BE2C (cell line): ENCODE data around the gene ASAP3.
A peak's percentile ranks its signal among the peaks of the same experiment; 100 is the strongest.

Experiments
- DNase-seq: peaks from one replicate; pipeline ENCODE4 v3.0.0-alpha.2; 2020
- H3K27me3 ChIP-seq: fragments of 250-450 bp; sonication (Bioruptor Pico); 2 replicates; pipeline ENCODE4 v1.5.1; 2020; ENCODE audit warnings: mild to moderate bottlenecking
- H3K36me3 ChIP-seq: fragments of 250-450 bp; sonication (Bioruptor Pico); 2 replicates; pipeline ENCODE4 v1.5.1; 2020; ENCODE audit warnings: mild to moderate bottlenecking
- H3K4me1 ChIP-seq: fragments of 250-450 bp; sonication (Bioruptor Pico); 2 replicates; pipeline ENCODE4 v1.5.1; 2020
- H3K4me3 ChIP-seq: 2 replicates; pipeline ENCODE4 v1.5.1; 2011; ENCODE audit warnings: low read depth, low read length
- H3K9me3 ChIP-seq: fragments of 250-450 bp; sonication (Bioruptor Pico); 2 replicates; pipeline ENCODE4 v1.5.1; 2020
- CTCF ChIP-seq: IDR thresholded peaks from 2 replicates; pipeline ENCODE4 v1.5.1; 2012; ENCODE audit warnings: mild to moderate bottlenecking, low read depth, low read length

Gene ASAP3

GRCh38 chr1:23459338-23459757 is 24.6 kb downstream of the ASAP3 start:
- Histone ChIP-seq H3K36me3 (no peaks in the 10 kb centered on the region), H3K9me3 (no peaks in the 10 kb centered on the region), H3K4me3 (no peak overlapping the region), H3K4me1 (no peaks in the 10 kb centered on the region), H3K27me3 (no peaks in the 10 kb centered on the region)
- no peak for TF ChIP-seq CTCF
- no peak for DNase-seq

- Histone ChIP-seq H3K4me3 (no peak overlapping the region), H3K4me1 (peaks cover 9% of the 10 kb centered on the region), H3K36me3 (no peaks in the 10 kb centered on the region), H3K9me3 (no peaks in the 10 kb centered on the region), H3K27me3 (no peaks in the 10 kb centered on the region)
- no peak for TF ChIP-seq CTCF
- no peak for DNase-seq
Observed at GRCh38 chr1:23456226-23456625, 27.8 kb downstream of the ASAP3 start.

GRCh38 chr1:23453455-23454000 is 30.5 kb downstream of the ASAP3 start:
- TF ChIP-seq CTCF: no peak
- peaks cover 14% of the 10 kb centered on the region for H3K4me1 ChIP-seq
- no peaks in the 10 kb centered on the region for H3K27me3 ChIP-seq
- no peak for DNase-seq
- no peak overlapping the region for H3K4me3 ChIP-seq
- no peaks in the 10 kb centered on the region for H3K9me3 ChIP-seq
- H3K36me3 ChIP-seq: no peaks in the 10 kb centered on the region

- peak; percentile 63 for DNase-seq
- Histone ChIP-seq H3K9me3 (no peaks in the 10 kb centered on the region), H3K4me1 (peaks cover 14% of the 10 kb centered on the region), H3K27me3 (no peaks in the 10 kb centered on the region), H3K4me3 (no peak overlapping the region), H3K36me3 (no peaks in the 10 kb centered on the region)
- no peak for TF ChIP-seq CTCF
Observed at GRCh38 chr1:23452011-23452411, 32.0 kb downstream of the ASAP3 start.

- H3K4me3 ChIP-seq: no peak overlapping the region
- DNase-seq: no peak
- H3K4me1 ChIP-seq: peaks cover 14% of the 10 kb centered on the region
- no peaks in the 10 kb centered on the region for H3K9me3 ChIP-seq
- no peak for TF ChIP-seq CTCF
- H3K27me3 ChIP-seq: no peaks in the 10 kb centered on the region
- H3K36me3 ChIP-seq: no peaks in the 10 kb centered on the region
Observed at GRCh38 chr1:23451441-23451840, 32.5 kb downstream of the ASAP3 start.

- Histone ChIP-seq H3K9me3 (no peaks in the 10 kb centered on the region), H3K4me1 (peaks cover 14% of the 10 kb centered on the region), H3K4me3 (no peak overlapping the region), H3K27me3 (no peaks in the 10 kb centered on the region), H3K36me3 (no peaks in the 10 kb centered on the region)
- no peak for TF ChIP-seq CTCF
- DNase-seq: no peak
Observed at GRCh38 chr1:23450894-23451293, 33.1 kb downstream of the ASAP3 start.
